Lower lobe of right lung (tissue), 2 donors: ENCODE results near the gene TGFA. TPM values are rescaled to one million over a fixed set of nuclear protein-coding genes. Genes with fewer than 3 reads are reported as not detected.

Experiments
- ATAC-seq, 2 donors: fragments of 200-7000 bp; cut with Tn5 transposase; one replicate each; pipeline ENCODE4 v1.9.1; 2020 to 2022; ENCODE audit warnings: mild to moderate bottlenecking in 2 of 2, moderate library complexity in 2 of 2
- DNase-seq: peaks from one replicate; pipeline ENCODE4 v3.0.0-alpha.2; 2020
- H3K27ac ChIP-seq: fragments of 200-600 bp; one replicate; pipeline ENCODE4 v1.8.0; 2022
- H3K27me3 ChIP-seq: fragments of 200-600 bp; one replicate; pipeline ENCODE4 v1.8.0; 2022; ENCODE audit warnings: low read depth
- H3K36me3 ChIP-seq: fragments of 200-600 bp; one replicate; pipeline ENCODE4 v1.8.0; 2022; ENCODE audit warnings: mild to moderate bottlenecking
- H3K4me1 ChIP-seq: fragments of 200-600 bp; one replicate; pipeline ENCODE4 v1.8.0; 2022
- H3K4me3 ChIP-seq: fragments of 200-600 bp; one replicate; pipeline ENCODE4 v1.8.0; 2022; ENCODE audit warnings: mild to moderate bottlenecking
- H3K9me3 ChIP-seq: fragments of 200-600 bp; one replicate; pipeline ENCODE4 v1.8.0; 2022
- CTCF ChIP-seq: fragments of 200-600 bp; IDR thresholded peaks from one replicate; pipeline ENCODE4 v1.8.0; 2022; ENCODE audit warnings: antibody characterized with exemption, mild to moderate bottlenecking
- intact Hi-C: fragments of 100-400 bp; cut with DNase I; formaldehyde crosslinking; loops from one replicate; pipeline ENCODE4 v1.11.0; 2022
- total RNA-seq: library from RNA; stranded (reverse); fragmentation: NEBNext Ultra II Directional; extraction: Animal tissue kit (Norgen Biotek cat#: 25700); gene quantifications from one replicate; pipeline ENCODE4 v1.2.1, GENCODE V29; 2021
- donor health status: DM: no; HTN: yes; CAD: no; lungs with severe emphysema.

Gene TGFA
- total RNA-seq, 1 donor from 2014 or later = 8.2 TPM

- ATAC-seq (peak; percentile 28 to 46), DNase-seq (no peak)
- no peaks in the 10 kb centered on the region for H3K4me1 ChIP-seq
- H3K27me3 ChIP-seq = no peaks in the 10 kb centered on the region
- H3K4me3 ChIP-seq = no peak overlapping the region
- H3K27ac ChIP-seq = no peak overlapping the region
- TF ChIP-seq CTCF = no peak
- no peaks in the 10 kb centered on the region for H3K36me3 ChIP-seq
- intact Hi-C loops = no loop called here
- H3K9me3 ChIP-seq = no peaks in the 10 kb centered on the region
Observed at GRCh38 chr2:70509565-70509964, 44.1 kb downstream of the TGFA start.

GRCh38 chr2:70508711-70509462, 44.7 kb downstream of the TGFA start:
- Histone ChIP-seq H3K36me3 (no peaks in the 10 kb centered on the region), H3K9me3 (no peaks in the 10 kb centered on the region)

GRCh38 chr2:70505613-70506391, 47.8 kb downstream of the TGFA start:
- Histone ChIP-seq H3K9me3 (no peaks in the 10 kb centered on the region), H3K4me1 (no peaks in the 10 kb centered on the region), H3K4me3 (no peak overlapping the region), H3K36me3 (no peaks in the 10 kb centered on the region), H3K27me3 (no peaks in the 10 kb centered on the region), H3K27ac (no peak overlapping the region)
- TF ChIP-seq CTCF = no peak
- DNase-seq (no peak), ATAC-seq (no peak)
- intact Hi-C loops = no loop called here

More at GRCh38 chr2:70508711-70509462, 44.7 kb downstream of the TGFA start:
- no peaks in the 10 kb centered on the region for H3K27me3 ChIP-seq
- no peak for TF ChIP-seq CTCF
- no peak for ATAC-seq
- no peak for DNase-seq
- intact Hi-C loops = no loop called here
- H3K27ac ChIP-seq = no peak overlapping the region
- no peak overlapping the region for H3K4me3 ChIP-seq
- no peaks in the 10 kb centered on the region for H3K4me1 ChIP-seq

GRCh38 chr2:70504750-70505149, 48.9 kb downstream of the TGFA start:
- Histone ChIP-seq H3K4me1 (no peaks in the 10 kb centered on the region), H3K27me3 (no peaks in the 10 kb centered on the region), H3K4me3 (no peak overlapping the region), H3K9me3 (no peaks in the 10 kb centered on the region), H3K36me3 (no peaks in the 10 kb centered on the region), H3K27ac (no peak overlapping the region)
- DNase-seq (no peak), ATAC-seq (no peak)
- TF ChIP-seq CTCF = no peak
- intact Hi-C loops = no loop called here

- ATAC-seq (no peak), DNase-seq (no peak)
- Histone ChIP-seq H3K36me3 (no peaks in the 10 kb centered on the region), H3K4me3 (no peak overlapping the region), H3K27me3 (no peaks in the 10 kb centered on the region), H3K9me3 (no peaks in the 10 kb centered on the region), H3K27ac (no peak overlapping the region), H3K4me1 (no peaks in the 10 kb centered on the region)
- intact Hi-C loops = no loop called here
- no peak for TF ChIP-seq CTCF
Observed at GRCh38 chr2:70503896-70504295, 49.7 kb downstream of the TGFA start.
